ENCODE measurements around the gene CRIP3. TPM values are rescaled to one million over a fixed set of nuclear protein-coding genes. Genes with fewer than 3 reads are reported as not detected.

CRIP3 gene
- total and polyA plus RNA-seq, 2 of the 8 experiments (the other 6 are each of a cell fraction or from before 2014, with no cell fraction given) = 34.0 to 46.3 TPM

DNA sequence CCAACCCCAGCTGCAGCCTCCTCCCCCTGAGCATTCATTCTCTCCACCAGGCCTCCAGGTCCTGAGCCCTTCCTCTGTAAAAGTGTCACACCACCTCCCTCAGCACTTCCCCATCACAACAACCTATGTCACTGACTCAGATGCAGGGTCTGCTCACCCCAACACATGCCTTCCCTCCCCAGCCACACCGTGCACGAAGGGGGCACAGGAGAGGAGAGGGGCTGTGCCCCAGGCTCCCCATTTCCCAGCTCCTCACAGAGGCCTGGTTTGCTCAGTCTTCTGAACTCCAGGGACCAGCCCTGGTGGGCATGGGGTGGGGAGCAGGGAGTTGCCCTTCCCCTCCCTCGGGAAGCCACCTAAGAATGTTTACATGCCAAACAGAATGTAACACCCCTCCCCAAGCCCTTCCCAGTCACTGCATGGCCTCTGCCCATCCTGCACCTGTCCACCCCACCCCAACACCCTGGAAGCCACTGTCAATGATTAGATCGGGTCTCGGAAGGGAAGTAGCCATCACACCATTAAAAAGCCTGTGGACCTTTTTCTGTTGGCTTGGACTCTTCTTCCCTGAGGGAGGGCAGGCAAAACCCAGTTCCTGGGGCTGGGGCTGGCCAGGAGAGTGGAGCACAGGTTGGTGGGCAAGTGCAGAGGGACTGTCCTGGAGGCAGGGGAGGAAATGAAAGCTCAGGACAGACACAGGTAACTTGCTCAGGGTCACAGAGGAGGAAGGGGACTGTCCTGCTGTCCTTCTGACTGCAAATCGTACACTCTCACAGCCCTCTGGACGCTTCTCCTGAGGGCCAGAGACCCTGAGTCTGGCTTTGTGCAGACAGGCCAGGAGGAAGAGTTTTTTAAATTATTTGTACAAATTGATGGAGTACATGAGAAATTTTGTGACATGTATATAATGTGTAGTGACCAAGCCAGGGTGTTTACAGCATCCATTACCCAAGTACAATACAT, 20.6 kb downstream of the CRIP3 start (continued):
- TF ChIP-seq, protein P1, sequence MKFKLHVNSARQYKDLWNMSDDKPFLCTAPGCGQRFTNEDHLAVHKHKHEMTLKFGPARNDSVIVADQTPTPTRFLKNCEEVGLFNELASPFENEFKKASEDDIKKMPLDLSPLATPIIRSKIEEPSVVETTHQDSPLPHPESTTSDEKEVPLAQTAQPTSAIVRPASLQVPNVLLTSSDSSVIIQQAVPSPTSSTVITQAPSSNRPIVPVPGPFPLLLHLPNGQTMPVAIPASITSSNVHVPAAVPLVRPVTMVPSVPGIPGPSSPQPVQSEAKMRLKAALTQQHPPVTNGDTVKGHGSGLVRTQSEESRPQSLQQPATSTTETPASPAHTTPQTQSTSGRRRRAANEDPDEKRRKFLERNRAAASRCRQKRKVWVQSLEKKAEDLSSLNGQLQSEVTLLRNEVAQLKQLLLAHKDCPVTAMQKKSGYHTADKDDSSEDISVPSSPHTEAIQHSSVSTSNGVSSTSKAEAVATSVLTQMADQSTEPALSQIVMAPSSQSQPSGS (IDR thresholded peaks at IDR 0.05; ENCODE audit: low read length) = no peak
- TF ChIP-seq, protein P2, sequence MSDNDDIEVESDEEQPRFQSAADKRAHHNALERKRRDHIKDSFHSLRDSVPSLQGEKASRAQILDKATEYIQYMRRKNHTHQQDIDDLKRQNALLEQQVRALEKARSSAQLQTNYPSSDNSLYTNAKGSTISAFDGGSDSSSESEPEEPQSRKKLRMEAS (IDR thresholded peaks at IDR 0.05) = no peak
- TF ChIP-seq RNF2 (IDR thresholded peaks at IDR 0.05; ENCODE audit: borderline replicate concordance, low read depth, low read length, missing control alignments, poor library complexity, severe bottlenecking) = no peak
- TF ChIP-seq SP2 (IDR thresholded peaks at IDR 0.05; ENCODE audit: low read length) = no peak
- TF ChIP-seq GABPA (IDR thresholded peaks at IDR 0.05; ENCODE audit: borderline replicate concordance, insufficient read depth, low read length) = no peak
- no peak for TF ChIP-seq SRF (IDR thresholded peaks at IDR 0.05; ENCODE audit: low read depth, low read length)
- TF ChIP-seq CBX8 (IDR thresholded peaks at IDR 0.05; ENCODE audit: borderline replicate concordance, low read depth, low read length) = no peak
